ENCODE measurements around the gene ZSWIM9. TPM values are rescaled to one million over a fixed set of nuclear protein-coding genes. Genes with fewer than 3 reads are reported as not detected.

ZSWIM9 gene
- total RNA-seq, 1 experiment from 2014 or later = 6.8 TPM

DNA sequence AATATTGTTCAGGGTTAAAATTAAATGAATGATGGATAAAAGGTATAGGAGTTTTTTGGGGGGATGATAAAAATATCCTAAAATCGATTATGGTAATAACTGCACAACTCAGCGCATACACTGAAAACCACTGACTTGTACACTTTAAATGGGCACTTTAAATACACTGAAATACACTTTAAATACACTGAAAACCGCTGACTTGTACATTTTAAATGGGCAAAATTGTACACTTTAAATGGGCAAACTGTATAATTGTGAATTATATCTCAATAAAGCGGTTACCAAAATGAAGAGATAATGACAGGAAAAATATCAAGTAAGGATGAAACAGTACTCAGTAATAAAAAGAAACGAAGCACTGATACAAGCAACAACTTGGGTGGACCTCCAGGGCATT, 1.8 kb upstream of the ZSWIM9 start:
- no peaks in the 10 kb centered on the region for H3K27me3 ChIP-seq (ENCODE audit: control insufficient read depth, insufficient read depth, low read length)
- no peak for DNase-seq (ENCODE audit: low read depth, low spot score)
- H3K9me3 ChIP-seq (ENCODE audit: control insufficient read depth, insufficient read depth, low read depth, low read length) = no peaks in the 10 kb centered on the region
- CTCF ChIA-PET = no interaction called here
- intact Hi-C loops (cut with micrococcal nuclease; ENCODE audit: unreplicated experiment) = no loop called here
- H3K4me1 ChIP-seq (ENCODE audit: control insufficient read depth, insufficient read depth, low read length) = no peaks in the 10 kb centered on the region
- POLR2A ChIA-PET = no interaction called here
- no peak overlapping the region for H3K4me3 ChIP-seq (ENCODE audit: low read depth in 2 of 2, low read length in 2 of 2)
- no peaks in the 10 kb centered on the region; the same call in 1 of the 2 replicates for H3K36me3 ChIP-seq (ENCODE audit: control insufficient read depth, insufficient read depth, low read length)
- BruUV-seq (replicated peaks) = no TSS peak
- H3K27ac ChIP-seq (ENCODE audit: low read length) = no peak overlapping the region
- in situ Hi-C loops (cut with HindIII; ENCODE audit: low pct_unique_long_range_greater_than_20kb, low sequenced_read_pairs) = no loop called here
- no peak for ATAC-seq
- TF ChIP-seq, protein P1, sequence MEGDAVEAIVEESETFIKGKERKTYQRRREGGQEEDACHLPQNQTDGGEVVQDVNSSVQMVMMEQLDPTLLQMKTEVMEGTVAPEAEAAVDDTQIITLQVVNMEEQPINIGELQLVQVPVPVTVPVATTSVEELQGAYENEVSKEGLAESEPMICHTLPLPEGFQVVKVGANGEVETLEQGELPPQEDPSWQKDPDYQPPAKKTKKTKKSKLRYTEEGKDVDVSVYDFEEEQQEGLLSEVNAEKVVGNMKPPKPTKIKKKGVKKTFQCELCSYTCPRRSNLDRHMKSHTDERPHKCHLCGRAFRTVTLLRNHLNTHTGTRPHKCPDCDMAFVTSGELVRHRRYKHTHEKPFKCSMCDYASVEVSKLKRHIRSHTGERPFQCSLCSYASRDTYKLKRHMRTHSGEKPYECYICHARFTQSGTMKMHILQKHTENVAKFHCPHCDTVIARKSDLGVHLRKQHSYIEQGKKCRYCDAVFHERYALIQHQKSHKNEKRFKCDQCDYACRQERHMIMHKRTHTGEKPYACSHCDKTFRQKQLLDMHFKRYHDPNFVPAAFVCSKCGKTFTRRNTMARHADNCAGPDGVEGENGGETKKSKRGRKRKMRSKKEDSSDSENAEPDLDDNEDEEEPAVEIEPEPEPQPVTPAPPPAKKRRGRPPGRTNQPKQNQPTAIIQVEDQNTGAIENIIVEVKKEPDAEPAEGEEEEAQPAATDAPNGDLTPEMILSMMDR (IDR thresholded peaks at IDR 0.05) = no peak
- TF ChIP-seq TCF7L2 (IDR thresholded peaks at IDR 0.05; ENCODE audit: low read depth, low read length) (no peak), POLR2AphosphoS5 (IDR thresholded peaks at IDR 0.05; ENCODE audit: low read depth, low read length) (no peak), SIN3A (IDR thresholded peaks at IDR 0.05; ENCODE audit: borderline replicate concordance, insufficient read depth, low read depth, low read length) (no peak)
- TF ChIP-seq, protein P2, sequence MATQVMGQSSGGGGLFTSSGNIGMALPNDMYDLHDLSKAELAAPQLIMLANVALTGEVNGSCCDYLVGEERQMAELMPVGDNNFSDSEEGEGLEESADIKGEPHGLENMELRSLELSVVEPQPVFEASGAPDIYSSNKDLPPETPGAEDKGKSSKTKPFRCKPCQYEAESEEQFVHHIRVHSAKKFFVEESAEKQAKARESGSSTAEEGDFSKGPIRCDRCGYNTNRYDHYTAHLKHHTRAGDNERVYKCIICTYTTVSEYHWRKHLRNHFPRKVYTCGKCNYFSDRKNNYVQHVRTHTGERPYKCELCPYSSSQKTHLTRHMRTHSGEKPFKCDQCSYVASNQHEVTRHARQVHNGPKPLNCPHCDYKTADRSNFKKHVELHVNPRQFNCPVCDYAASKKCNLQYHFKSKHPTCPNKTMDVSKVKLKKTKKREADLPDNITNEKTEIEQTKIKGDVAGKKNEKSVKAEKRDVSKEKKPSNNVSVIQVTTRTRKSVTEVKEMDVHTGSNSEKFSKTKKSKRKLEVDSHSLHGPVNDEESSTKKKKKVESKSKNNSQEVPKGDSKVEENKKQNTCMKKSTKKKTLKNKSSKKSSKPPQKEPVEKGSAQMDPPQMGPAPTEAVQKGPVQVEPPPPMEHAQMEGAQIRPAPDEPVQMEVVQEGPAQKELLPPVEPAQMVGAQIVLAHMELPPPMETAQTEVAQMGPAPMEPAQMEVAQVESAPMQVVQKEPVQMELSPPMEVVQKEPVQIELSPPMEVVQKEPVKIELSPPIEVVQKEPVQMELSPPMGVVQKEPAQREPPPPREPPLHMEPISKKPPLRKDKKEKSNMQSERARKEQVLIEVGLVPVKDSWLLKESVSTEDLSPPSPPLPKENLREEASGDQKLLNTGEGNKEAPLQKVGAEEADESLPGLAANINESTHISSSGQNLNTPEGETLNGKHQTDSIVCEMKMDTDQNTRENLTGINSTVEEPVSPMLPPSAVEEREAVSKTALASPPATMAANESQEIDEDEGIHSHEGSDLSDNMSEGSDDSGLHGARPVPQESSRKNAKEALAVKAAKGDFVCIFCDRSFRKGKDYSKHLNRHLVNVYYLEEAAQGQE (IDR thresholded peaks at IDR 0.05; ENCODE audit: insufficient read depth in 1 of 2, low read depth in 2 of 2, low read length in 1 of 2) = no peak

DNA sequence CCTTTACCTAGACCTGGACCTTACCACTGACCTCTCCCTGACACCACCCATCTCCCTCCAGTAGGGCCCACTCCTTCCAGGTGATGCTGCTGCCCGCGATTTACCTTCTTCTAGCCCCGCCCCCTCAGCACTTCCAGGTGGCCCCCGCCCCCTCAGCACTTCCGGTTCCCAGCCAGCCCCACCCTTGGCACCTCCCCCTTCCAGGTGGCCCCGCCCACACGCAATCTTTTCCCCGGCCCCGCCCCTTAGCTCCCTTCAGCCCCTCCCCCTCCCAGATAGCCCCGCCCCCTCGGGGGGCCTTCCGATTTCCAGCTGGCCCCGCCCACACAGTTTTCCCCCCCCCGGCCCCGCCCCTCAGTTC, 922 bp upstream of the ZSWIM9 start:
- H3K4me3 ChIP-seq (ENCODE audit: low read depth in 2 of 2, low read length in 2 of 2) = peak overlapping the region; percentile 79
- no peak for DNase-seq (ENCODE audit: low read depth, low spot score)
- TF ChIP-seq SIN3A (IDR thresholded peaks at IDR 0.05; ENCODE audit: borderline replicate concordance, insufficient read depth, low read depth, low read length) (no peak), TCF7L2 (IDR thresholded peaks at IDR 0.05; ENCODE audit: low read depth, low read length) (no peak), POLR2AphosphoS5 (IDR thresholded peaks at IDR 0.05; ENCODE audit: low read depth, low read length) (no peak)
- TF ChIP-seq, protein P1 (IDR thresholded peaks at IDR 0.05) = no peak
- TF ChIP-seq, protein P2 (IDR thresholded peaks at IDR 0.05; ENCODE audit: insufficient read depth in 1 of 2, low read depth in 2 of 2, low read length in 1 of 2) = no peak
- H3K27ac ChIP-seq (ENCODE audit: low read length) = peak overlapping the region; percentile 49; the same call in 1 of the 2 replicates
- ChIA-PET POLR2A (interaction anchor here (0.6 to 0.7 kb wide), 4 partner anchors 15 to 1143 kb away, joined by 3 to 4 read pairs (median 3); no protein-coding TSS in a partner anchor), CTCF (interaction anchor here (0.6 kb wide), 3 partner anchors 24 to 86 kb away, joined by 3 read pairs; no protein-coding TSS in a partner anchor)
- H3K27me3 ChIP-seq (ENCODE audit: control insufficient read depth, insufficient read depth, low read length) = no peaks in the 10 kb centered on the region
- no peaks in the 10 kb centered on the region for H3K9me3 ChIP-seq (ENCODE audit: control insufficient read depth, insufficient read depth, low read depth, low read length)
- H3K4me1 ChIP-seq (ENCODE audit: control insufficient read depth, insufficient read depth, low read length) = no peaks in the 10 kb centered on the region
- intact Hi-C loops (cut with micrococcal nuclease; ENCODE audit: unreplicated experiment) = no loop called here
- ATAC-seq = peak; percentile 33
- in situ Hi-C loops (cut with HindIII; ENCODE audit: low pct_unique_long_range_greater_than_20kb, low sequenced_read_pairs) = no loop called here
- no peaks in the 10 kb centered on the region; the same call in 1 of the 2 replicates for H3K36me3 ChIP-seq (ENCODE audit: control insufficient read depth, insufficient read depth, low read length)
- BruUV-seq (replicated peaks) = no TSS peak
